Right renal pelvis (tissue), 4 donors: ENCODE measurements around the gene FAIM2. TPM values are rescaled to one million over a fixed set of nuclear protein-coding genes. Genes with fewer than 3 reads are reported as not detected.

ENCODE experiments used
- DNase-seq, 4 donors: peaks; one replicate each; pipeline ENCODE4 v3.0.0-alpha.2; 2013; ENCODE audit warnings: low read depth in 4 of 4, low spot score in 3 of 4, missing footprints in 1 of 4
- polyA plus RNA-seq, 4 donors: library from polyadenylated mRNA; unstranded; fragments of 120-200 nt; gene quantifications; one replicate each; pipeline ENCODE4 v1.2.1, GENCODE V29; 2013; ENCODE audit not compliant: insufficient read length in 4 of 4

Gene FAIM2
- polyA plus RNA-seq, 4 donors = 1.3 to 6.1 (median 4.6) TPM

DNA sequence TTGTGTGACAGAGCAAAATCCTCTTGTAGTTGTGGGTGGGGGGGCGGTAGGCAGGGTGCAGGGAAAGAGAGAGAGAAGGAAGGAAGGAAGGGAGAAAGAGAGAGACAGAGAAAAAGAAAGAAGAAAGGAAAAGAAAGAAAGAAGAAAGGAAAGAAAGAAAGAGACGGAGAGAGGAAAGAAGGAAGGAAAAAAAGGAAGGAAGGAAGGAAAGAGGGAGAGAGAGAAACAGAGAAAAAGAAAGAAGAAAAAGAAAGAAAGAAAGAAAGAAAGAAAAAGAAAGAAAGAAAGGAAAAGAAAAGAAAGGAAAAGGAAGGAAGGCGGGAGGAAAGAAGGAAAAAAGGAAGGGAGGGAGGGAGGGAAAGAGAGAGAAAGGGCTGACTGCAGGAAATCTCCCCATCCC, 17.6 kb upstream of the FAIM2 start:
- DNase-seq = no peak

DNA sequence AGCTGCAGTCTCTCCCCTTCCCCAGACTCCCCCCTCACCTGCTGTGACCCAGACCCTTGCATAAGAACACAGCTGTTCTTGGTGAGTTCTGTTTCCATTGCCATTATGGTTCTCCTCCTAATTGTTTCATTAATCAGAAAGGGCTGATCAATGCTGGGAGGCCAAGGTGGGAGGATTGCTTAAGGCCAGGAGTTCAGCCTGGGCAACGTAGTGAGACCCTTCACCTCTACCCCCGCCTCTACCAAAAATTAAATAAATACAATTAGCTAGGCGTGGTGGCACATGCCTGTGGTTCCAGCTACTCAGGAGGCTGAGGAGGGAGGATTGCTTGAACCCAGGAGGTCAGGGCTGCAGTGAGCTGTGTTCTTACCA, 17.2 kb upstream of the FAIM2 start:
- DNase-seq = no peak

DNA sequence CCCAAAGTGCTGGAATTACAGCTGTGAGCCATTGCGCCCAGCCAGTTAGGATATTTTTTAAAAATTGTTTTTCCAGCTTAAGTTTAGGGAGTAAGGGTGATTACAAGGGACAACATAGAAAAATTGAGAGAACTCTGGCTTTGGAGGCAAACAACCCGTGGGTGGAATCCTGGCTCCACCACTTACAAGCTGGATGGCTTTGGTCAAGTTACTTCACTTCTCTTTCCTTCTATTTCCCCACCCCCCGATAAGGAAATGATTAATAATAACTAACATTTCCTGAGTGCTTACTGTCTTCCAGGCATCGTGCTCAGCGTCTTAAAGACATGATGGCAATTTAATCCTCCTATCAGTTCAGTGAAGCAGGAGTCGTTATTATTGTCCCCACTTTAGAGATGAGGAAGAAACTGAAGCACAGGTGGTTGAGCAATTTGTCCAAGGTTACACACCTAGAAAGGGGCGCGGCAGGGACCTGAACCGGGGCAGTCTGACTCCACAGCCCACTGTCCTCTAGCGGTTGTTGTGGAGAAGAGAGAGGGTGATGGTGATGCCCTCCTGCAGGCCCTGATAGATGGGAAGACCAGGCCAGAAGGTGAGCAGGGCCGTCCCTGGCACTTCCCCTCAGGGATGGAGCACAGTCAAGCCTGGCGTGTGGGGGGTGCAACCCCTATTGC, 16.7 kb upstream of the FAIM2 start:
- no peak for DNase-seq

DNA sequence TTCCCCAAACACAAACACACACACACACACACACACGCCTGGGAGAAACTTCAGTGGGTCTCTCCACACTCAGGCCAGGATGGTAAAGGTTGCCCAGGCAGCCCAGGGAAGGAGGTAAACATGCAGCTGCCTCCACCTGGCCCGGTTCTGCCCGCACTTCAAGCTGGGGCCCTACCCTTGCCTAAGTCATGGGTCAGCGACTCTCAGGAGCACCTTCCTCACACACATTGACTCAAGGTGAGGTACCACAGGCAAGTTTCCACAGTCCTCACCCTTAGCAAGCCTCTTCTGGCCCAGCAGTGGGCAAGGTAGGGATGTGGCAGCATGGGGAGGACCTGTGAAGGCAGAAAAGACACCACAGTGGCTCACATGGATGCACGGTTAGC, 14.1 kb upstream of the FAIM2 start:
- DNase-seq = no peak

DNA sequence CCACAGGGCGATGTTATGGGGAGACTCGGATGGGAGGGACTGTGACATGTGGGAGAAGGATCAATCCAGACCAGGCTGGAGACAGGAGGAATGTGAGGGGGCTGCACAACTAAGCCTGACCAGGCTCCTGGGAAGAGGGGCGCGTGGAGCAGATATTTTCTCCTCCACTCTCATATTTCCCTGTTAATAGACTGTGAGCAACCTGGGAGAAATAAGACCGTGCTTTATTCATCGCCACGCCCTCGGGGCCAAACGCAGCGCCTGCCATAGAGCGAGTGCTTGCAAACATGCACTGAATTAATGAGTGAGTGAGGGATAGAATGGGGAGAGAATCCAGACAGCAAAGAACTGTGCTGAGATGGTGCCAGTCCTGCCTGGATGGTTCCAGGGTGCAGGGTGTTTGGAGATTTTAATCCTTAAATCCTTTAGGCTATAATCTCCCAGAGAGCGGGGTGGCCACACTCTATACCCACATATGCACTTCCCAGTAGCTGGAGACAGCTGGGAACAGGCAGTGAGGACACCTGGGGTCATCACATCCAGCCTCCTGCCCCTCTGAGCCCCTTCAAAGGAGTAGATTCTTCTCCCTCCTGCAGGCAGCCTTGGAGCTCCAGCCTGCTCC, 13.6 kb upstream of the FAIM2 start:
- DNase-seq = no peak

DNA sequence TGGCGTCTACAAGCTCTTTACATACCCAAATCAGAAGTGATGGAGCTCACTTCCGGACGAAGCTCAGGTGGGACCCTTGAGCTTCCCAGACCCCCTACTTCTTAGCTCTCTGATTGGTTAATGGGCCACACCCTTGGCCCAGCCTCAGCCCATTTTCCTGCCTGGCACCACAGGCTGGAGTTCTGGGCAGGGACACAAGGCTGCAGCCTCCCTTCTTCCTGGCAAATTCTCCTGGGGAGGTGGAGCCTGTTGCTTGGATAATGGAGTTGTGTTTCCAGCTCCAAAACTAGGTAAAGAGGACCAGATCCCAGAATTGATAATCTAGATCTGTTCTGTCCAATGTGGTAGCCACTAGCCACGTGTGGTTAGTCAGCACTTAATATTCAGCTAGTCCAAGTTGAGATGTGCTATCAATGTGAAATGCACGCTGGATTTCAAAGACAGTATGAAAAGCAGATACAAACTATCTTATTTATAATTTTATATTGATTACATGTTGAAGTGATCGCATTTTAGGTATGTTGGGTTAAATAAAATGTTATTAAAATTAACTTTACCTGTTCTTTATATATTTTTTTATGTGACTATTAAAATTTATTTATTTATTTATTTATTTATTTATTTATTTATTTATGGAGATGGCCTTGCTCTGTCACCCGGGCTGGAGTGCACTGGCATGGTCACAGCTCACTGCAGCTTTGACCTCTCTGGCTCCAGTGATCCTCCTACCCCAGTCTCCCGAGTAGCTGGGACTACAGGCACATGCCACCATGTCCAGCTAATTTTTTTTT, 12.6 kb upstream of the FAIM2 start:
- no peak for DNase-seq

DNA sequence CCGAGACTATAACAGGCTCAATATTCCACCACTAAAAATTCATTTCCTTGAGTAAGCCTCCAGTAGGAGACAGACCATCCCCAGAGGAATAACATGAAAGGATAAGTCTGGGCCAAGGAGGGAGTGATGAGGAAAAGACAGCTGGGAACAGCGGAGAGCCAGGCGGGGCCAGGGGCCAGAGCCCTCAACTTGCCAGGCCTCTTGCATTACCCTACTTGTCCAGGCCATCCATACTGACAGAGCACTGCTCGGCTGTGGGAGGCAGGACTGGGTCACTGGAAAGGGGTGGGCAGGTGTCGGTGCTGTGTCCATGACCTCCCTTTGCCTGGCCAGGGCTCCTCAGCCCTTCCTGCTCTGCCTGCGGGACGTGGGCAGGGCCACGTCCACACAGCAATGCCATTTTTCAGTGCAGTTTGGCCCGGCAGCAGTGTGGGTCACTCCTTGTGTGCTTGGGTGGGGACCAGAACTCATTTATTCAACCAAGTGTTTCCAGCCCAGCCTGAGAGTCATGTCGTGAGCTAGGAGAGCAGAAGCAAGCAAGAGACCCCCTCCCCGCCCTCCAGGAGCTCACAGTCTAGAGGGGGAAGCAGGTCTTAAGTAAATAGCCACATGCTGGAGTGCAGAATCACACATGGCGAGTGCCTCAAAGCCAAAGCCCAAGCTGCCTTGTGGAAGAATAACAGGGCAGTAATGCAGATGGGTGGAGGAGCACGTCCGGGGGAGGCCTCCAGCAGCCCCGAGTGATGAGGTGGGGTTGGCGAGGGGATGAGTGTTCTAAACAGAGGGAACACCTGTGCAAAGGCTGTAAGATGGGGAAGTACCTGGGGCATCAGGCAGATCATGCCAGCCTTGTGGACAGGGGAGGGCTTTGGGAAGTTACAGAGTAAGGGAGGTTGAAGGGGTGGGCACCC, 8.9 kb upstream of the FAIM2 start:
- no peak for DNase-seq

DNA sequence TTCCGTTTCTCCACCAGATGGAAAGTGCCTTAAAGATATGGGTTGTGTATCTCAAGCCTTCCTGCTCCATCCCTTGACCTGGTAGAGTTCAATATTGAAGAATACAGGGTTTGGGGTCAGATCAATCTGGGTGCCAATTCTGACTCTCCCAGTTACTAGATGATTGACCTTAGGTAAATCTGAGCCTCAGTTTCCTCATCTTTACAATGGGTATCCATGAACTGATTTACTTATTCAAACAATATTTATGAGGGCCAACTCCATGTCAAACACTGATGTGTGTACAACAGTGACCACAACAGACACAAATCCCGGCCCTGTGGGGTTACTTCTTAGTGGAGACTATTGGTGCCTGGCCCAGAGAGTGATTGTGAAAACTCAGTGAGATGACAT, 7.5 kb upstream of the FAIM2 start:
- DNase-seq = no peak

DNA sequence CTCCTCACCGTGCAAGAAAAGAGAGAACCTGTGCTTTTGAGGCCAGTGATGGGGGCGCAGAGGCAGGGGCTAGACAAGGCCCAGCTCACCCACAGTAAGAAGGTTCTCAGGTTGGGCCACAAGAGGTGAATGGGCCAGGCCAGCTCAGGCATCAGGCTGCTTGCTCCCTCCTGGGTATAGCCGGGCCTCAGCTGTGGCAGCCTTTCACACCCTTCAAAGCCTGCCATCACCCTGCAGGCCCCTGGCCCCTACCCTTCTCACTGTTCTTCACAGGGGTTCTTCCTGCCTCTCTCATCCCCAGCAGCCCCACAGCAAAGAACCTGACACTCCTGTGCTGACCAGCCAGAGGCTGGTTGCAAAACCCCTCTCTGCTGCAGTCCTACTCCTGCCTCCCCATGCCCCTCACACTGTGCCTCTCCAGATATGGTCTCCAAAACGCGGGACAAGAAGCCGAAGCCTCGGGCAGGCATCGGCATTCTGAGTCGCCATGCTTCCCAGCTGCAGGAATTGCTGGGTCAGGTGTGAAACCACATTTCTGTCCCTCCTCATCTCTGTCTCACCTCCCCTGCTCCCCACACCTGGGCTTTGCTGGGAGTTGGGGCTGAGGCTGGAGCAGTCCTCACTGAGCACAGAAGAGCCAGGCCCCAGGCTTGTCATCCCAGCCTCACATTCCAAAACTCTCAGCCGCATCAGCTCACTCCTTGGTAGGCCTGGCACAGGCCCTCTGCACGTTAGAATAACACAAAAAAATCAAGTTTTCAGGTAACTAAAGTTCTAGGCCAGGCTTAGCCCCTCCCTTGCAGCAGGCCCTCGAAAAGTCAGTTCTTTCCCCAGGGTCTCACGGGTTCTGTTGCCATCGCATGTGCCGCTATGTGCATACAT, 6.9 kb upstream of the FAIM2 start:
- no peak for DNase-seq

DNA sequence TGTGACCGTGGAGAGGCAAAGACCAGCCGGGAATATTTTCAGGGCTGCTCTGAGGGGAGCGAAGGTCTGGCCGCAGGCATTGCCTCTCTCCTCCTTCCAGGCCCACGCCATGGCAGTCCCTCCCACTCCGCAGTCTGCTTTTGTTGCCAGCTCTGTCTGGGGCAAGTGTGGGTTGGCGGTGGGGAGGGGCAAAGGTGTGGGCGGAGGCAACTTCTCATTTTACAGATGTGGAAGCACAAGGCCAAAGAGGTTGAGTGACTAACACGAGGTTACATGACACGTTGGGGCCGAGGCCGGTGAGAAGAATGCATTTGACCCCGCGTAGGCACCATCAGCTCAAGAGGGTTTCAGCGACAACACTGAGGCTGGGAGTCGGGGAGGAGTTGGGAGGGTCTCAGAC, 6.1 kb upstream of the FAIM2 start:
- DNase-seq = no peak

DNA sequence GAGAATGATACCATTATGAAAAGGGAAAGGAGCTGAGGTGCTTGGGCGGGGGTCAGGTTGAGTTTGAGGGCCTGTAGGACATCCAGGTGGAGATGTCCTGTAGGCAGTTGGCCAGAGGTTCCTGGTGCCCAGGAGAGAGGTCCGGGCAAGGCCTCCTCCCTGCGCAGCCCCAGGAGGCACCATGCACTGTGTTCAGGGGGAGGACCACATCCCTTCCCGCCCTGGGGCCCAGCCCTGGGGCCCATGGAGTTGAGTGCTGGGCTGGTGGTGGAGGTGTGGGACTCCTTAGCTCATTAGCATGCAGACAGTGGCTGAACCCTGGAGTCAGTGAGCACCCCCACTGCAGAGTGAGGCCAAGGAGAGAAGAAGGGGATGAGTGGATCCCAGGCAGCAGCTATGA, 5.7 kb upstream of the FAIM2 start:
- DNase-seq = no peak

DNA sequence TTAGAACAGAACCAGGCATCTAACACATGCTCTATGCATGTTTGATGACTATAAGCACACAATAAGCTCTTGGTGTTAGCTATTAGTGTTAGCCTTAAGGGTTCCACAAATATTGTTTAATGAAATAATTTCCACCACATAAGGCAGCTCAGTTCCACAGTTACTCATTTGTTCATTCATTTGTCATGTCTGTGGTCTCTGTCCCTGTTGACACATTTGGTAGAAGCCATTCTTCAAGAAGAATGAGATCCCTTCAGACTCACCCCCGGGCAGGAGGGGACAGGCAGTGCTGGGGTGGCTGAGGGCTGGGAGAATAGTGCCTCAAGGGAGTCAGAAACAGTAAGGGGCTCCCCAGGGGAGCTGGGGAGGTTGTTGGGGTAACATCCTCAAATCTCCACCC, 3.7 kb upstream of the FAIM2 start:
- DNase-seq = no peak

DNA sequence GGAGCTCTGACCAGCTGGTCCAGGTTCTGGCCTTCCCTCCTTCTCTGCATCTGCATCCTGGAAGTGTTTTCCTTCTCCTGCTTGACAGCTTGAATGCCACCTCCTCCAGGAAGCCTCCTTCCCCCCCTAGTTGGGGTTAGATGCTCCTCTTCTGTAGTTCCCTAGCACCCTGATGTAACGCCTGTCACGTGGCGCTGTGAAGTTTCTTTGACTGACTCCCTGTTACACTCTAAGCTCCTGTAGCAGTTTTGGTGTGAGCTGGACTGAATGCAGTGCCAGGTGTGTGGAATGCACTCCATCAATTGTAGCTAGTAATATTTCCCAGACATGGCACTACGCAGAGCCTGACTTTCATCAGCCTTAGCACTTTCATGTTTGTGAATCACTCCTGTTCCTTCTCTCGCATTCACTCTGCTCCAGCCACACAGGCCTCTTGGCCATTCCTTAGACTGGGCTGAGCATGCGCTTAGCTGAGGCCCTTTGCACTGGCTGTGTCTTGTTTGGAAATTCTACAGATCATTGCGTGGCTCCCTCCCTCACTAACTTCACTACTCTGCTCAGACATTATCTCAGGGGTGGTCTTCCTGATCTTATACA, 2.1 kb upstream of the FAIM2 start:
- no peak for DNase-seq

DNA sequence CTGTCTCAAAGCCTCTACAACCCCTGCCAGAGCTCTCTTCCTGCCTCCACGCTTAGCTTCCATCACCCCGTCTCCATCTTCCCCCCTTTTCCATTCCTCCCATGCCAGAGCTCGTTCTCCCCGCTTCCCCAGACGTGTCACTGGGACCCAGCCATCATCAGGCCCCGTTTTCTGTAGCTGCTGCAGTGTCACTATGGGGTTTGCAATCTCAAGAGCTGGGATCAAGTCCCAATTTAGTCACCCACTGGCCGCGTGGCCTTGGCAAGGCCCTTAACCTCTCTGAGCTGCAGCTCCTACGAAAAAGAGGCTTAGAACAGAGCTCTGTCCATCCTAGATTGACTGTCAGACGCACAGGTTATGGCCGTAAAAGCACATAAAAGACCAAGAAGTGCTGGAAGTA, 901 bp upstream of the FAIM2 start:
- no peak for DNase-seq

DNA sequence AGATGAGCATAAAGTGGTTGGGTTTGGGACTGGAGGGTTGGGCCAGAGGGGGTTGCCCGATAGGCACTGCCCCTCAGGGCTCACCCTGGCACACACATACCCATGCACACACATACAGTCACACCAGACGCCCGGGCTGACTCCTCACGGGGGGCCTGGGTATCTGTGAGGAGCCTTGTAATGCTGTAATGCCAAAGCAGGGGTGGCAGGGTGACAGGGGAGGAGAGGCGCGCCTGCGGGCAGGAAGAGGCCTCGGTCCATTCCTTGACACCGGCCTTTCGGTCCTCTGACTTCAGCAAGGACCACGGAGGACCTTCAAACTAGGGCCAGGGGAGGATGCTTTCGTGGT, 375 bp downstream of the FAIM2 start:
- no peak for DNase-seq

DNA sequence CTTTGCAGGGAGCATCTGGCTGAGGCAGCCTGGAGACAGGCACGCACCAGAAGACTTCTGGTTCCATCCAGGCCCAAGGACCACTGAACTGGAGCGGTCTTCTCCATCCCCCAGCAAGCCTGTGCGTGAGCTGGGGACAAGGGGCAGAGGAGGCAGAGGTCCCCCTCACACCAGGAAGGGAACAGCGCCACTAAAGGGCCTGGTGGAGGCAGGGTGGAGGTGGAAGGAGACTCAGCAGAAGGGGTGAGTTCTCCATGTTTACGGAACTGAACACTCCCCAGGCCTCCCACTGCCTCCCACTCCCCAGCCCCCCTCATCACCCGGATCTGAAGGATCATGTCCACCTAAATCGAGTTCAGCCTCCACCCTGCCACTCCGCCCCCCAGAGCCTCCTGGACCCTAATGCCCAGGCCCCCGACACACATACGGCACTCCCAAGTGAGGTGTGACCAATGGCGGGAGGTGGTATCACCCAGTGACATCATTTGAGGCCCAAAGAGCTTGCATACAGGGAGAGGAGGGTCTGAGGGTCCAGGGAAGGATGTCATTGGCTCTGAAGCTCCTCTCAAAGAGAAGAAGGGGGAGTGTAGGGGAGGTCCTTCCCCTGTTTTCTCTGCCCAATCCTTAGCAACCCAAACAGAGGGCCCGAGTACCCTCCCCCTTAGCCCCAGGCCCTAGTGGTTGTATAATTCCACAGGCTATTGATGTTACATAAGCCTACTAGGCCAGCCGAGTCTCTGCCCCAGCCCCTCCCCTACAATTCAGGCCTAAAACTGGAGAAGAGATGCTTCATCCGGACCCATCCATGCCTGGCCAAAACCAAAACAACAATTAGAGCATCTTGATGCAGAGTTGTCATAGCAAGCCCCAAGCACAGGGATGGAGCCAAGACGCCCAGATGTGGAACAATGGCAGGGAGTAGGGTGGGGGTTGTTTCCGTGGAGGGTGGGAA, 1.0 kb downstream of the FAIM2 start:
- DNase-seq = no peak

DNA sequence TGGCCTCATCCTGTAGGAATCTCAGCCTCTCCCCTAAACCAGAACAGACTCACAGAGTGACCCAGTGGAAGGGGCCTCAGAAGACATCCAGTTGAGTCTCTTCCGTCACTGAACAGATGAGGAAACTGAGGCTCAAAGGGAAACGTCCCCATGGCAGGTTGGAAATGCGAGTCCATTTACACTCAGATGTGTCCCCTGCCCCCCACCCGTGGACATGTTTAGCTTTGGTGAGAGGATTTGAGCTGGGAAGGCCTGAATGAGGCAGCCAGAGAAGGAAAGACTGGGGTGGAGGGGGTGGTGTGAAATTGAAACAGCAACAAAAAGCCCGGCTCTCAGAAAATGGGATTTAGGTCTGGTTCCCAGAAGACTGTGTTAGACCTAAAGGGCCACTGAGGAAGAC, 1.7 kb downstream of the FAIM2 start:
- DNase-seq = no peak

DNA sequence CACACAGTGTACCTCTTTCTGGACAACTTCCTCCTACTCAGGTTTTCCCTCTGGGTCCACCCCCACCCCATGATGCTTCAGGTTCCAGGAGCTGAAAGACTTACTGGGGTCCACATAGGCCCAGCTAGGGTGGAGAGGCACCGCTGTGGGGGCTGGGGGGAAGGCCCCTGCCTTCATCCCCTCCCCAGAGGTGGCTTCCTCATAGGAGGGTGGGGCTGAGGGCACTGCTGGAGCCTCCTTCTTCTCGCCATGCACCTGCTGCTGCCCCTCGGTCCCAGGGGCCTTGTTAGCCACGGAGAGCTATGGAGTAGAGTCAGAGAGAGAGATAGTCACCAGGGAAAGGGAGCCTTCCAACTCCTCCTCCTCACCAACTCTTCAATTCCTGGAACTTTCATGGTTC, 2.7 kb downstream of the FAIM2 start:
- DNase-seq = no peak

DNA sequence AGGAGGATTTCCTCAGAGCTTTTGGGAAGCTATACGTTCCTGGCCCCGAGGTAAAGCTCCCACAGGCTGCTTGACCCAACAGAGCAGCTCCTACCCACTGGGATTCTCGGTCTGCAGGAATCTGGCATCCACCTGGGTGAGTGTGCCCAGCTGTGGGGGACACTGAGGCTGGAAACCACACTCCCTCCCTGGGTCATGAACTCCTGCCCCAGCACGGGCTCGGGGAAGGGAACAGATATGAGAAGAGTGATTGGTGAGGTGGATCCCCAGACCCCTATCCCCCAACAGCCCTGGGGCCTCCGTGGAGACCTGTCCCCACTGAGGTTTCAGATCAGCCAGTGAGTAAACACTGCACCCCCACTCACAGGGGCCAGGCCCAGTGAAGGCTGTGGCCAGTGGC, 3.3 kb downstream of the FAIM2 start:
- no peak for DNase-seq
